ENCODE measurements around the gene TSHZ2.

TSHZ2 gene

DNA sequence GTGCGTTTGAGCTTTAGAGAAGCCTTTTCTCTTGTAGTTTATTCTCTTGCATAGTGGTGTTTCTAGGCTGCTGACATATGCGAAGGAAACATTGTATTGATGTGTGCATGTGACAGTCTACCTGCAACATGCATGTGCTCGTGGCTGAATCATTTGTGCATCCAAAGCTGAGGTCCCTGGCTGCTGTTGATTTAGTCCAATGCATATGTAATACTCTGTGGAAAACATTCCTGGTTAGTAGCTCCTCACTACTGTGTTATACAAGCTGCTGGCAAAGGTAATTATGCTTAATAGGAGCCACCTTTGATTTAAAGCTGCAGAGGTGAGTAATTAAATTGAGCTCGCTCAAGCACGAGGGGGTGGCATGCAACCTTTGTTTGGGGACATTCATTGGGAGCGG, 24.5 kb downstream of the TSHZ2 start:
- Histone ChIP-seq H3K27me3 (no peaks in the 10 kb centered on the region), H3K9me3 (no peaks in the 10 kb centered on the region), H3K4me1 (peaks cover 53% of the 10 kb centered on the region), H3K36me3 (no peaks in the 10 kb centered on the region), H3K4me3 (ENCODE audit: low read depth, low read length) (no peak overlapping the region)
- no peak for DNase-seq
- TF ChIP-seq, protein P1, sequence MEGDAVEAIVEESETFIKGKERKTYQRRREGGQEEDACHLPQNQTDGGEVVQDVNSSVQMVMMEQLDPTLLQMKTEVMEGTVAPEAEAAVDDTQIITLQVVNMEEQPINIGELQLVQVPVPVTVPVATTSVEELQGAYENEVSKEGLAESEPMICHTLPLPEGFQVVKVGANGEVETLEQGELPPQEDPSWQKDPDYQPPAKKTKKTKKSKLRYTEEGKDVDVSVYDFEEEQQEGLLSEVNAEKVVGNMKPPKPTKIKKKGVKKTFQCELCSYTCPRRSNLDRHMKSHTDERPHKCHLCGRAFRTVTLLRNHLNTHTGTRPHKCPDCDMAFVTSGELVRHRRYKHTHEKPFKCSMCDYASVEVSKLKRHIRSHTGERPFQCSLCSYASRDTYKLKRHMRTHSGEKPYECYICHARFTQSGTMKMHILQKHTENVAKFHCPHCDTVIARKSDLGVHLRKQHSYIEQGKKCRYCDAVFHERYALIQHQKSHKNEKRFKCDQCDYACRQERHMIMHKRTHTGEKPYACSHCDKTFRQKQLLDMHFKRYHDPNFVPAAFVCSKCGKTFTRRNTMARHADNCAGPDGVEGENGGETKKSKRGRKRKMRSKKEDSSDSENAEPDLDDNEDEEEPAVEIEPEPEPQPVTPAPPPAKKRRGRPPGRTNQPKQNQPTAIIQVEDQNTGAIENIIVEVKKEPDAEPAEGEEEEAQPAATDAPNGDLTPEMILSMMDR (IDR thresholded peaks at IDR 0.05; ENCODE audit: low read depth, low read length) = no peak

DNA sequence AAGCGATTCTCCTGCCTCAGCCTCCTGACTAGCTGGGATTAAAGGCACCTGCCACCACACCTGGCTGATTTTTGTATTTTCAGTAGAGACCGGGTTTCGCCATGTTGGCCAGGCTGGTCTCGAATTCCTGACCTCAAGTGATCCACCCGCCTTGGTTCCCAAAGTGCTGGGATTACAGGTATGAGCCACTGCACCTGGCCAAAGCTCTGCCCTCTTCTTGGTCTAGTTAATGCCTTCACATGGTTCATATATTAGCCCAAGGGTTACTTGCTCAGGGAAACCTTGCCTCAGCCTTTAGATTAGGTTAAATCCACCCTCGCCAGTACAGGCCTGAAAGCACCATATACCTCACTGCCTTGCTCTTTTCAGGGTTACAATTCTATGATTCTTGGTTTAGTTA, 26.1 kb downstream of the TSHZ2 start:
- TF ChIP-seq, protein P1 (IDR thresholded peaks at IDR 0.05; ENCODE audit: low read depth, low read length) = no peak
- H3K27me3 ChIP-seq = no peaks in the 10 kb centered on the region
- no peak overlapping the region for H3K4me3 ChIP-seq (ENCODE audit: low read depth, low read length)
- H3K36me3 ChIP-seq = no peaks in the 10 kb centered on the region
- DNase-seq = no peak
- H3K9me3 ChIP-seq = no peaks in the 10 kb centered on the region
- H3K4me1 ChIP-seq = peaks cover 50% of the 10 kb centered on the region

DNA sequence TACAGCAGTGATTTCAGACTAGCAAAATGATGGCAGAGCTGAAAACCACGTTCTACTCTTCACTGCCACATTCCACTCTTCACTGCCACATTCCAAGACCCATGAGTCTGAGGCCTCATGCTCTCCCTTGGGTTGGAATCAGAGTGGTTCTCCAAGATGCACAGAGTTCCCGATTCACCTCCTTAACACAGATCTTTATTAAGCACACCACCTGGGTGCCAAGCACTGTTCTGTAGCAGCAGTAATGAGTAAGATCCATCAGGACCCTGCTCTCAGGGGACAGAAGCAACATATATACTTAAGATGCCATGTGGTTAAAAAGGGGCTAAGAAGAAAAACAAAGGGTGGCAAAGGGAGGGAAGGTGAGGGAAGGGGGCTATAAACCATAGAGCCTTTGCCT, 26.9 kb downstream of the TSHZ2 start:
- Histone ChIP-seq H3K9me3 (no peaks in the 10 kb centered on the region), H3K4me3 (ENCODE audit: low read depth, low read length) (no peak overlapping the region), H3K27me3 (no peaks in the 10 kb centered on the region), H3K36me3 (no peaks in the 10 kb centered on the region), H3K4me1 (peaks cover 52% of the 10 kb centered on the region)
- DNase-seq = no peak
- TF ChIP-seq, protein P1 (IDR thresholded peaks at IDR 0.05; ENCODE audit: low read depth, low read length) = no peak

DNA sequence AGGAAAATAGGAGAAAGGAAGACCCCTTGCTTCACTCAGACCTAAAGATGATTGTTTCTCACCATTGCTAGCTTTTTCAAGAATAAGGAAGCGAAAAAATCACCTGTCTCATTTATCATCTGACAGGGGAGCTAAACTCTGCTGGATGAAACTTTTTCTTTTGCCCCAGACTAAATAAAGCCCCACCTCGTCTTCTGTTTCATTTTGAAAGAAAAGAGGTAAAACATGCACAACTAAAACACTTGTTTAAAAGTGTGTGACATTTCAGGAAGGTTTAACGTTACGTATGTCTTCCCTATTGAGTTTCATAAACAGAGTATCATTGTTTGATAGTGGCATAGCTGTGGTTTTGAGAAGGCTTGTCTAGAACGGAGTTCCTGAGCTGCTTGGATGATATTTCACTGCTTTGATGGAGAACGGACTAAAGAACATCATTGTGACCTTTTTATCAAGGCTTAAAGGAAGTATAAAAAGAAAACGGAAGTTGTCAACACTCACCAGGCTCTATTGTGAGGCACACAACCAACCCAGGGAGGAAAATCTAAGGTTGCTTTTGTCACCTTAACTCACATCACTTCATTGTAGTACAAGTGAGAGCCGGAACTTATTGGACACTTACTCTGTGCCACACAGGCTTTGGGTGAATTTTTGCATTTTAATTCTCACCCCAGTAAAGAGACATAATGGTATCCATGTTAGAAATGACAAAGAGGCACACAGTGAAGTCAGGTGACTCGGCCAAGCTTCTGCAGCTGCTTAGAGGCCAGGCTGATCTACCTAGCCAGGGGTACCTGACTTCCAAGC, 29.5 kb downstream of the TSHZ2 start:
- H3K4me3 ChIP-seq (ENCODE audit: low read depth, low read length) = no peak overlapping the region
- no peaks in the 10 kb centered on the region for H3K9me3 ChIP-seq
- no peak for DNase-seq
- H3K27me3 ChIP-seq = no peaks in the 10 kb centered on the region
- H3K36me3 ChIP-seq = no peaks in the 10 kb centered on the region; the same call in 1 of the 2 replicates
- H3K4me1 ChIP-seq = peaks cover 38% of the 10 kb centered on the region
- TF ChIP-seq, protein P1 (IDR thresholded peaks at IDR 0.05; ENCODE audit: low read depth, low read length) = no peak

DNA sequence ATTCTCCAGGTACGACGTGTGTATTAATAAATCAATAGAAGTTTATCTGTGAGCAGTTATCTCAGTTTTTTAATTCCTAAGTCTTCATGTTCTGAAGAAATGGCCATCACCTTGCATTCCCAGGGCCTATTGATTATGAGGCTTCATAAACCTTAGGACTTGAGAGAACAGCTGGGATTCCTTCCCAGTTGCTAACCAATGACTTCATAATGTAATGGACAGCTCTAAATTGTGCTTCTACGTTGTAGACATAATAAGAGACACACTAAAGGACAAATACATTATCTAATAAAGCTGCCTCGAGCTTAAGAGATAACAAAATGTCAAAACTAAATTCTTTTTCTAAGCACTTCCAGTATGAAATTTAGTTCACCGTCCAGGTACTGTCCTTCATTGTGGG, 30.6 kb downstream of the TSHZ2 start:
- no peak overlapping the region for H3K4me3 ChIP-seq (ENCODE audit: low read depth, low read length)
- TF ChIP-seq, protein P1 (IDR thresholded peaks at IDR 0.05; ENCODE audit: low read depth, low read length) = no peak

DNA sequence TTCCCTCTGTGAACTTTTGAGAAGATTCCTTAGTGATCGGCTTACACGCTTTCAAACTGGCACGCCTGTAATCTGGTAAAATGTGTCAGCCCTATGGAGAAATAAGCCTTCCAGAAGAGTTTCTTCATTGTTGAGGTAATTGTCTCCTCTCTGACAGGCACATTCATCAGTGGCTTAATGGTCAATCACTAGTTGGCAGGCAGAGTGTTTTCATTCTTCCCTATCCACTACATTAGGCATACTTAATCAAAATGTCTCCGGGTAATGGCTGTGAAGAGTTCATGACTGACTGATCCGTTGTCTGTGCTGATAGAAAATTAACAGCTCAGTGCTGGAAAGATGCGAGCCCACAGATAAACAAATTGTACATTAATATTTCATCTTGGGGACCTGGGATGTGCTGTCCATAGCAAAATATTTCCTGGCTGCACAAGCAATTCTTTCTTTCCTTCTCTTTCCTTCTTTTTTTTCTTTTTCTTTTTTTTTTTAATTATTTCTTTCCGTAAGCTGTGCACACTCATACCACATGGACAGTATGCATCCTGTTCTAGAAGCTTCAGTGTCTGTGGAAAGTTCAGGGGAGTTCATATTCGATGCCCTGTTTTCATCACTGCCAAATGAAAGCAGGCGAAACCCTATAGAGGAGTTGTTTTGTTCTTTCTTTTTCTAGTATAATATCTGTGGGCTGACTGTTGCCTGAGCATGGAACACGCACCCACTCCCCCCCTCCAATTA, 31.4 kb downstream of the TSHZ2 start:
- no peak overlapping the region for H3K4me3 ChIP-seq (ENCODE audit: low read depth, low read length)
- H3K27me3 ChIP-seq = no peaks in the 10 kb centered on the region
- no peaks in the 10 kb centered on the region for H3K9me3 ChIP-seq
- no peaks in the 10 kb centered on the region; the same call in 1 of the 2 replicates for H3K36me3 ChIP-seq
- no peak for DNase-seq
- TF ChIP-seq, protein P1 (IDR thresholded peaks at IDR 0.05; ENCODE audit: low read depth, low read length) = no peak
- H3K4me1 ChIP-seq = peaks cover 33% of the 10 kb centered on the region

More for the DNA sequence above, 30.6 kb downstream of the TSHZ2 start:
- no peaks in the 10 kb centered on the region for H3K27me3 ChIP-seq
- H3K9me3 ChIP-seq = no peaks in the 10 kb centered on the region
- peaks cover 33% of the 10 kb centered on the region for H3K4me1 ChIP-seq
- no peak for DNase-seq
- H3K36me3 ChIP-seq = no peaks in the 10 kb centered on the region; the same call in 1 of the 2 replicates
